H9 (cell line): ENCODE data around the gene COL5A2. TPM values are rescaled to one million over a fixed set of nuclear protein-coding genes. Genes with fewer than 3 reads are reported as not detected.

Experiments used
- DNase-seq: peaks from one replicate; pipeline ENCODE4 v3.0.0-alpha.2; 2017
- H2AFZ ChIP-seq: one replicate; pipeline ENCODE4 v1.6.1; 2013; ENCODE audit warnings: mild to moderate bottlenecking, low read length, control low read depth, moderate library complexity
- H2AK5ac ChIP-seq: 2 replicates; pipeline ENCODE4 v1.6.1; 2013; ENCODE audit warnings: low read length, control low read depth, mixed read lengths; ENCODE audit not compliant: insufficient read length
- H2BK120ac ChIP-seq: one replicate; pipeline ENCODE4 v1.6.1; 2013; ENCODE audit warnings: low read depth, mild to moderate bottlenecking, low read length, control low read depth, inconsistent platforms; ENCODE audit not compliant: poor library complexity, severe bottlenecking
- H2BK12ac ChIP-seq: 2 replicates; pipeline ENCODE4 v1.6.1; 2013; ENCODE audit warnings: low read length, control low read depth, mixed read lengths, low read depth; ENCODE audit not compliant: insufficient read length
- H2BK15ac ChIP-seq: 2 replicates; pipeline ENCODE4 v1.6.1; 2013; ENCODE audit warnings: low read depth, low read length, control low read depth
- H2BK20ac ChIP-seq: one replicate; pipeline ENCODE4 v1.6.1; 2013; ENCODE audit warnings: low read depth, mild to moderate bottlenecking, low read length, control low read depth, inconsistent platforms; ENCODE audit not compliant: poor library complexity, severe bottlenecking
- H2BK5ac ChIP-seq: 2 replicates; pipeline ENCODE4 v1.6.1; 2013; ENCODE audit warnings: low read length, control low read depth, mixed read lengths; ENCODE audit not compliant: insufficient read length
- H3K14ac ChIP-seq: 2 replicates; pipeline ENCODE4 v1.6.1; 2013; ENCODE audit warnings: low read length, control low read depth; ENCODE audit not compliant: insufficient read depth
- H3K18ac ChIP-seq: 2 replicates; pipeline ENCODE4 v1.6.1; 2013; ENCODE audit warnings: low read depth, mild to moderate bottlenecking, mixed read lengths, low read length, control low read depth; ENCODE audit not compliant: insufficient read length
- H3K23ac ChIP-seq: 2 replicates; pipeline ENCODE4 v1.6.1; 2013; ENCODE audit warnings: low read length, control low read depth, mixed read lengths, low read depth; ENCODE audit not compliant: insufficient read length
- H3K23me2 ChIP-seq: 2 replicates; pipeline ENCODE4 v1.6.1; 2013; ENCODE audit warnings: low read depth, mild to moderate bottlenecking, mixed read lengths, low read length, control low read depth; ENCODE audit not compliant: insufficient read length, poor library complexity, severe bottlenecking
- H3K27ac ChIP-seq: 2 replicates; pipeline ENCODE4 v1.5.1; 2013; ENCODE audit warnings: low read length, control low read depth, mixed read lengths, low read depth; ENCODE audit not compliant: insufficient read length
- H3K27me3 ChIP-seq: 2 replicates; pipeline ENCODE4 v1.6.1; 2013; ENCODE audit warnings: low read length, control low read depth, inconsistent platforms; ENCODE audit not compliant: insufficient read depth
- H3K4ac ChIP-seq: 2 replicates; pipeline ENCODE4 v1.6.1; 2013; ENCODE audit warnings: low read depth, mild to moderate bottlenecking, control low read depth, inconsistent platforms, low read length, moderate library complexity
- H3K4me1 ChIP-seq: 2 replicates; pipeline ENCODE4 v1.6.1; 2013; ENCODE audit warnings: low read length, control low read depth, inconsistent platforms; ENCODE audit not compliant: insufficient read depth
- H3K4me2 ChIP-seq: 2 replicates; pipeline ENCODE4 v1.6.1; 2013; ENCODE audit warnings: low read length, control low read depth, mixed read lengths; ENCODE audit not compliant: insufficient read length, insufficient read depth
- H3K56ac ChIP-seq: 2 replicates; pipeline ENCODE4 v1.6.1; 2013; ENCODE audit warnings: low read depth, mild to moderate bottlenecking, mixed read lengths, low read length, control low read depth; ENCODE audit not compliant: insufficient read length
- H3K79me1 ChIP-seq: 2 replicates; pipeline ENCODE4 v1.6.1; 2013; ENCODE audit warnings: low read depth, mild to moderate bottlenecking, moderate library complexity, low read length, control low read depth, inconsistent platforms; ENCODE audit not compliant: insufficient read depth, poor library complexity, severe bottlenecking
- H3K79me2 ChIP-seq: 2 replicates; pipeline ENCODE4 v1.6.1; 2013; ENCODE audit warnings: low read length, control low read depth, inconsistent platforms; ENCODE audit not compliant: insufficient read depth
- H3K9ac ChIP-seq: 2 replicates; pipeline ENCODE4 v1.6.1; 2013; ENCODE audit warnings: low read length, control low read depth, mixed read lengths; ENCODE audit not compliant: insufficient read length; ENCODE audit errors: extremely low read depth
- H3K9me3 ChIP-seq: one replicate; pipeline ENCODE4 v1.6.1; 2013; ENCODE audit warnings: low read depth, low read length, inconsistent platforms; ENCODE audit not compliant: control insufficient read depth
- H3T11ph ChIP-seq: one replicate; pipeline ENCODE4 v1.6.1; 2013; ENCODE audit warnings: mild to moderate bottlenecking, low read length, control low read depth, inconsistent platforms
- H4K20me1 ChIP-seq: one replicate; pipeline ENCODE4 v1.6.1; 2013; ENCODE audit not compliant: control insufficient read depth, insufficient read length, insufficient read depth
- H4K5ac ChIP-seq: 2 replicates; pipeline ENCODE4 v1.6.1; 2013; ENCODE audit warnings: low read depth, mild to moderate bottlenecking, mixed read lengths, low read length, control low read depth; ENCODE audit not compliant: insufficient read length
- H4K8ac ChIP-seq: replicated peaks from 2 replicates; pipeline ENCODE4 v1.6.1; 2013; ENCODE audit warnings: low read length, control low read depth, mixed read lengths, low read depth; ENCODE audit not compliant: insufficient read length
- H4K91ac ChIP-seq: 2 replicates; pipeline ENCODE4 v1.6.1; 2013; ENCODE audit warnings: low read depth, mild to moderate bottlenecking, moderate library complexity, mixed read lengths, low read length, control low read depth; ENCODE audit not compliant: insufficient read length
- H3K27ac Mint-ChIP-seq, 3 experiments: 2 replicates in 2 of 3; 3 replicates in 1 of 3; pipeline ENCODE4 v1.8.0; 2020 to 2021; ENCODE audit warnings: mixed read lengths in 3 of 3, mild to moderate bottlenecking in 1 of 3, moderate library complexity in 1 of 3
- H3K27me3 Mint-ChIP-seq: 2 replicates; pipeline ENCODE4 v1.8.0; 2021; ENCODE audit warnings: low read depth, mild to moderate bottlenecking, moderate library complexity, mixed read lengths
- H3K36me3 Mint-ChIP-seq, 3 experiments: 2 replicates in 2 of 3; 3 replicates in 1 of 3; pipeline ENCODE4 v1.8.0; 2020 to 2021; ENCODE audit warnings: low read depth in 3 of 3, mixed read lengths in 3 of 3; ENCODE audit not compliant: insufficient read depth in 1 of 3
- H3K4me1 Mint-ChIP-seq, 2 experiments: 2 replicates each; pipeline ENCODE4 v1.8.0; 2020; ENCODE audit warnings: mixed read lengths in 2 of 2
- H3K4me3 Mint-ChIP-seq, 2 experiments: 2 replicates in 1 of 2; 3 replicates in 1 of 2; pipeline ENCODE4 v1.8.0; 2020 to 2021; ENCODE audit warnings: mild to moderate bottlenecking in 2 of 2, mixed read lengths in 2 of 2, moderate library complexity in 1 of 2
- H3K9me3 Mint-ChIP-seq, 2 experiments: 2 replicates in 1 of 2; 3 replicates in 1 of 2; pipeline ENCODE4 v1.8.0; 2020; ENCODE audit warnings: mild to moderate bottlenecking in 2 of 2, mixed read lengths in 2 of 2, moderate library complexity in 1 of 2
- WGBS: extraction: QIAGEN DNeasy Blood & Tissue Kit; methylation state at CpG from one replicate; pipeline ENCODE4 v1.1.7; 2013; ENCODE audit warnings: missing lambda C conversion rate, low lambda C conversion rate, mixed read lengths; ENCODE audit not compliant: insufficient read length; ENCODE audit errors: extremely low coverage; 5-methylcytosine and 5-hydroxymethylcytosine counted together
- total RNA-seq: library from RNA; stranded (reverse); gene quantifications from 2 replicates; pipeline ENCODE4 v1.2.1, GENCODE V29; 2021
- TF ChIP-seq, protein P1 (sequence below): fragments of 200-600 bp; sonication (generic); conservative IDR thresholded peaks from 3 replicates; pipeline ENCODE4 v1.8.0; 2021; ENCODE audit warnings: antibody characterized with exemption, mild to moderate bottlenecking

COL5A2 gene
- total RNA-seq, 1 experiment from 2014 or later: 10.5 TPM

DNA sequence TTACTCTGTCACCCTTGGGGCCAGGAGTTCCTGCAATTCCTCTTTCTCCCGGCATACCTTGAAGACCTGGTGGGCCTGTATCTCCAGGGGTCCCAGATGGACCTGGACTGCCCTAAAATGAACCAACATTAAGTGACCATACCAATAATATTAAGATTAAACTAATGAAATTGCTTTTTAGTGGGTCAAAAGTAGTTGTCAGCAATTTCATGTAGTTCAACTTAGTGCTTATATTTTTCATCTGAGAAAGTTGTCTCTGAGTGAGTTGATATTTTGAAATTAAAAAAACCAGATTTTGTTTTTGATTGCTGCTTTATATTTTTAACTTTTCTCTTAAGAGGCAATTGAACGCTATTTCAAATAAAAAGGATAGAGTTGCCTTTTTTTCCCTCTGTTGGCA is 122.2 kb downstream of the COL5A2 start:
- H3K4me1 Mint-ChIP-seq: no peaks in the 10 kb centered on the region
- no peak overlapping the region for H3K4me3 Mint-ChIP-seq
- H3K4me1 ChIP-seq: no peaks in the 10 kb centered on the region
- H3T11ph ChIP-seq: no peak overlapping the region
- H3K14ac ChIP-seq: no peak overlapping the region
- H3K27me3 Mint-ChIP-seq: no peaks in the 10 kb centered on the region
- H3K27ac ChIP-seq: no peak overlapping the region
- H2AK5ac ChIP-seq: no peak overlapping the region
- no CpG with 5 or more reads among the region's 2 CpGs for WGBS
- no peaks in the 10 kb centered on the region for H3K9me3 Mint-ChIP-seq
- H3K9ac ChIP-seq: no peak overlapping the region
- H3K4ac ChIP-seq: no peak overlapping the region
- H2BK15ac ChIP-seq: no peak overlapping the region
- no peaks in the 10 kb centered on the region for H3K27me3 ChIP-seq
- no peak overlapping the region for H3K27ac Mint-ChIP-seq
- no peaks in the 10 kb centered on the region for H3K79me1 ChIP-seq
- no peak overlapping the region for H2BK5ac ChIP-seq
- H3K79me2 ChIP-seq: no peaks in the 10 kb centered on the region
- no peaks in the 10 kb centered on the region for H3K9me3 ChIP-seq
- H3K56ac ChIP-seq: no peak overlapping the region
- H3K23me2 ChIP-seq: no peaks in the 10 kb centered on the region
- H3K4me2 ChIP-seq: no peak overlapping the region
- H4K91ac ChIP-seq: no peak overlapping the region
- TF ChIP-seq, protein P1, sequence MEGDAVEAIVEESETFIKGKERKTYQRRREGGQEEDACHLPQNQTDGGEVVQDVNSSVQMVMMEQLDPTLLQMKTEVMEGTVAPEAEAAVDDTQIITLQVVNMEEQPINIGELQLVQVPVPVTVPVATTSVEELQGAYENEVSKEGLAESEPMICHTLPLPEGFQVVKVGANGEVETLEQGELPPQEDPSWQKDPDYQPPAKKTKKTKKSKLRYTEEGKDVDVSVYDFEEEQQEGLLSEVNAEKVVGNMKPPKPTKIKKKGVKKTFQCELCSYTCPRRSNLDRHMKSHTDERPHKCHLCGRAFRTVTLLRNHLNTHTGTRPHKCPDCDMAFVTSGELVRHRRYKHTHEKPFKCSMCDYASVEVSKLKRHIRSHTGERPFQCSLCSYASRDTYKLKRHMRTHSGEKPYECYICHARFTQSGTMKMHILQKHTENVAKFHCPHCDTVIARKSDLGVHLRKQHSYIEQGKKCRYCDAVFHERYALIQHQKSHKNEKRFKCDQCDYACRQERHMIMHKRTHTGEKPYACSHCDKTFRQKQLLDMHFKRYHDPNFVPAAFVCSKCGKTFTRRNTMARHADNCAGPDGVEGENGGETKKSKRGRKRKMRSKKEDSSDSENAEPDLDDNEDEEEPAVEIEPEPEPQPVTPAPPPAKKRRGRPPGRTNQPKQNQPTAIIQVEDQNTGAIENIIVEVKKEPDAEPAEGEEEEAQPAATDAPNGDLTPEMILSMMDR: no peak
- no peak overlapping the region for H4K5ac ChIP-seq
- H4K8ac ChIP-seq: no peak overlapping the region
- H3K36me3 Mint-ChIP-seq: no peaks in the 10 kb centered on the region
- no peak overlapping the region for H2BK12ac ChIP-seq
- no peak overlapping the region for H2BK120ac ChIP-seq
- H2BK20ac ChIP-seq: no peak overlapping the region
- no peak overlapping the region for H3K18ac ChIP-seq
- no peak overlapping the region for H3K23ac ChIP-seq
- no peak overlapping the region for H2AFZ ChIP-seq
- no peaks in the 10 kb centered on the region for H4K20me1 ChIP-seq
- DNase-seq: no peak
